Tibial nerve (tissue), 4 donors: Measurements from ENCODE around the gene ANKRD30A.

ENCODE experiments used
- EP300 ChIP-seq, 2 donors: sonication (generic); formaldehyde crosslinking; IDR thresholded peaks; one replicate each; pipeline ENCODE4 v1.6.1; 2017; ENCODE audit warnings: antibody characterized with exemption in 2 of 2, mild to moderate bottlenecking in 1 of 2
- POLR2A ChIP-seq, 2 donors: fragments of 450-650 bp; IDR thresholded peaks; one replicate each; pipeline ENCODE4 v1.6.1; 2017; ENCODE audit warnings: antibody characterized with exemption in 2 of 2, mild to moderate bottlenecking in 2 of 2, moderate library complexity in 2 of 2
- TF ChIP-seq, protein P1 (sequence below), 5 experiments: fragments of 200-600 bp in 3 of 5; fragments of 450-650 bp in 2 of 5; sonication (generic) in 3 of 5; IDR thresholded peaks; one replicate each; pipeline ENCODE4 v1.5.1; 2016 to 2019; ENCODE audit warnings: antibody characterized with exemption in 5 of 5, mild to moderate bottlenecking in 3 of 5, moderate library complexity in 2 of 5

DNA sequence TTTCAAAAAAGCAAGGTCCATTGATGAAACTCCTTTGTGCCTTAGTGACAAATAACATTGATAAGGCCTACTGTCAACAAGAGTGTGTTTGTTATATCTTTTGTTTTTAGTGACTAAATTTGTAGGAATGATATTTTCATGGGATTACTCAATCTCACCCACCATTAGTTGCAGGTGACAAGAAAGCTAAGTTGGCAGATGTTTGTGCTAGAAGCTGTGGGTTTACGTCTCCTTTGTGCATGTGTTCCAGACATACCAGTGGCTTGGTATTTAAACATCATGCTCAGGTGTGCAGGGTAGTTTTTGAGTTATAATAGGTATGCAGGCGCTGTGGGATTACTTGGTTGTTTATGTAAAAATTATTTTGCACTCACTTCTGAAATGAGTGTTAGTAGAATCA lies 178.6 kb downstream of the ANKRD30A start:
- TF ChIP-seq, protein P1, sequence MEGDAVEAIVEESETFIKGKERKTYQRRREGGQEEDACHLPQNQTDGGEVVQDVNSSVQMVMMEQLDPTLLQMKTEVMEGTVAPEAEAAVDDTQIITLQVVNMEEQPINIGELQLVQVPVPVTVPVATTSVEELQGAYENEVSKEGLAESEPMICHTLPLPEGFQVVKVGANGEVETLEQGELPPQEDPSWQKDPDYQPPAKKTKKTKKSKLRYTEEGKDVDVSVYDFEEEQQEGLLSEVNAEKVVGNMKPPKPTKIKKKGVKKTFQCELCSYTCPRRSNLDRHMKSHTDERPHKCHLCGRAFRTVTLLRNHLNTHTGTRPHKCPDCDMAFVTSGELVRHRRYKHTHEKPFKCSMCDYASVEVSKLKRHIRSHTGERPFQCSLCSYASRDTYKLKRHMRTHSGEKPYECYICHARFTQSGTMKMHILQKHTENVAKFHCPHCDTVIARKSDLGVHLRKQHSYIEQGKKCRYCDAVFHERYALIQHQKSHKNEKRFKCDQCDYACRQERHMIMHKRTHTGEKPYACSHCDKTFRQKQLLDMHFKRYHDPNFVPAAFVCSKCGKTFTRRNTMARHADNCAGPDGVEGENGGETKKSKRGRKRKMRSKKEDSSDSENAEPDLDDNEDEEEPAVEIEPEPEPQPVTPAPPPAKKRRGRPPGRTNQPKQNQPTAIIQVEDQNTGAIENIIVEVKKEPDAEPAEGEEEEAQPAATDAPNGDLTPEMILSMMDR (IDR thresholded peaks at IDR 0.05) = no peak
- TF ChIP-seq POLR2A (IDR thresholded peaks at IDR 0.05) (no peak), EP300 (IDR thresholded peaks at IDR 0.05) (no peak)
